K562 (cell line): ENCODE results near the gene THEM4. TPM values are rescaled to one million over a fixed set of nuclear protein-coding genes. Genes with fewer than 3 reads are reported as not detected.
"Not testable (repeated sequence)": the region's sequence is repeated elsewhere in the genome, so short reads cannot be mapped to it uniquely, and the experiment has no call there.

Experiments used
- ATAC-seq: fragments of 200-7000 bp; cut with Tn5 transposase; 3 replicates; pipeline ENCODE4 v1.9.1; 2020; ENCODE audit warnings: moderate library complexity
- BruUV-seq: library from RNA; stranded (reverse); fragments of 400-500 nt; replicated peaks from 2 replicates; lab custom pipeline; 2021; lab: Mats Ljungman, UMichigan
- CTCF ChIA-PET: fragments of 300-600 bp; formaldehyde crosslinking; extraction: SDS; loops from one replicate; lab custom pipeline; 2021; ENCODE audit warnings: low intra/inter-chr PET ratio; lab: Yijun Ruan, JAX
- POLR2A ChIA-PET: fragments of 300-600, 350-650 bp; sonication (Branson Sonifier 250); formaldehyde crosslinking; extraction: SDS; loops from one replicate; lab custom pipeline; 2021; ENCODE audit warnings: antibody characterized with exemption, inconsistent platforms; lab: Yijun Ruan, JAX
- DNase-seq, 4 experiments: peaks; one replicate each; pipeline versions ENCODE4 v3.0.0 to v3.0.0-alpha.2; 2011 to 2018; ENCODE audit warnings: low spot score in 3 of 4, mixed read lengths in 3 of 4; ENCODE audit errors: extremely low read depth in 1 of 4
- FAIRE-seq: peaks from 2 replicates; lab custom pipeline; 2011; peaks lifted over from hg19 to GRCh38; lab: Jason Lieb, UNC
- H2AFZ ChIP-seq: 2 replicates; pipeline ENCODE4 v1.6.0; 2011; ENCODE audit warnings: low read depth, low read length, control low read depth, inconsistent platforms
- H3K27ac ChIP-seq: fragments of 200-600 bp; 3 replicates; pipeline ENCODE4 v1.8.0; 2011; ENCODE audit warnings: low read depth, mild to moderate bottlenecking, control low read depth, inconsistent platforms, low read length, moderate library complexity, mixed read lengths; ENCODE audit errors: extremely low read depth
- H3K27me3 ChIP-seq, 2 experiments: fragments of 300-600 bp in 1 of 2; 2 replicates in 1 of 2; 3 replicates in 1 of 2; pipeline versions ENCODE4 v1.6.0 to v1.8.0; 2011; ENCODE audit warnings: inconsistent platforms in 2 of 2, low read length in 2 of 2, mild to moderate bottlenecking in 1 of 2, mixed read lengths in 1 of 2, moderate library complexity in 1 of 2; ENCODE audit not compliant: control insufficient read depth in 2 of 2, insufficient read depth in 2 of 2
- H3K36me3 ChIP-seq: fragments of 300-600 bp; 3 replicates; pipeline ENCODE4 v1.8.0; 2011; ENCODE audit warnings: mild to moderate bottlenecking, low read length, inconsistent platforms; ENCODE audit not compliant: control insufficient read depth, insufficient read depth
- H3K4me1 ChIP-seq, 2 experiments: fragments of 200-600 bp in 1 of 2; replicated peaks in 1 of 2; 2 replicates in 1 of 2; 3 replicates in 1 of 2; pipeline versions ENCODE4 v1.5.1 to v1.8.0; 2011; ENCODE audit warnings: inconsistent platforms in 2 of 2, low read length in 2 of 2, mild to moderate bottlenecking in 1 of 2, mixed read lengths in 1 of 2, moderate library complexity in 1 of 2; ENCODE audit not compliant: control insufficient read depth in 2 of 2, insufficient read depth in 2 of 2
- H3K4me2 ChIP-seq: 2 replicates; pipeline ENCODE4 v1.6.1; 2011; ENCODE audit warnings: low read length, control low read depth, inconsistent platforms, mixed read lengths; ENCODE audit not compliant: insufficient read depth
- H3K4me3 ChIP-seq: fragments of 200-600 bp; sonication (generic), shearing (Covaris generic); 2 replicates; pipeline ENCODE4 v1.5.1; 2016; ENCODE audit warnings: control low read depth, inconsistent platforms
- H3K79me2 ChIP-seq: fragments of 200-600 bp; 3 replicates; pipeline ENCODE4 v1.8.0; 2011; ENCODE audit warnings: low read length, inconsistent platforms; ENCODE audit not compliant: control insufficient read depth, insufficient read depth
- H3K9ac ChIP-seq, 2 experiments: 2 replicates each; pipeline versions ENCODE4 v1.6.0 to v1.6.1; 2011; ENCODE audit warnings: low read depth in 2 of 2, low read length in 2 of 2, control low read depth in 1 of 2, inconsistent platforms in 1 of 2, mild to moderate bottlenecking in 1 of 2, mixed read lengths in 1 of 2; ENCODE audit not compliant: insufficient read depth in 1 of 2
- H3K9me1 ChIP-seq: one replicate; pipeline ENCODE4 v1.6.0; 2011; ENCODE audit warnings: inconsistent platforms, mild to moderate bottlenecking, low read length, moderate library complexity; ENCODE audit not compliant: control insufficient read depth, insufficient read depth
- H3K9me3 ChIP-seq: replicated peaks from 2 replicates; pipeline ENCODE4 v1.5.1; 2011; ENCODE audit warnings: low read depth, low read length, inconsistent platforms; ENCODE audit not compliant: control insufficient read depth, insufficient read depth
- H4K20me1 ChIP-seq: replicated peaks from 2 replicates; pipeline ENCODE4 v1.6.1; 2011; ENCODE audit warnings: low read length, inconsistent platforms, mixed read lengths; ENCODE audit not compliant: control insufficient read depth, insufficient read depth
- ARID1B ChIP-seq: fragments of 450-650 bp; IDR thresholded peaks from 2 replicates; pipeline ENCODE4 v1.6.1; 2016; ENCODE audit warnings: antibody characterized with exemption, mild to moderate bottlenecking, inconsistent platforms
- CBFA2T3 ChIP-seq: fragments of 450-650 bp; IDR thresholded peaks from 2 replicates; pipeline ENCODE4 v1.6.1; 2017
- ESRRA ChIP-seq: fragments of 450-650 bp; IDR thresholded peaks from 2 replicates; pipeline ENCODE4 v1.6.1; 2014; ENCODE audit warnings: low read depth, mild to moderate bottlenecking, moderate library complexity, borderline replicate concordance
- MTA3 ChIP-seq: fragments of 450-650 bp; formaldehyde crosslinking; IDR thresholded peaks from 2 replicates; pipeline ENCODE4 v1.6.1; 2017; ENCODE audit warnings: mild to moderate bottlenecking, borderline replicate concordance
- MYC ChIP-seq, 2 experiments: fragments of 250-450 bp in 1 of 2; sonication (Bioruptor Pico) in 1 of 2; IDR thresholded peaks; 2 replicates each; pipeline versions ENCODE4 v1.5.1 to v1.6.1; 2012 to 2021; ENCODE audit warnings: low read depth in 2 of 2, borderline replicate concordance in 1 of 2, improper control_type of control experiment in 1 of 2, low read length in 1 of 2, mild to moderate bottlenecking in 1 of 2, moderate library complexity in 1 of 2
- POLR2H ChIP-seq: IDR thresholded peaks from 2 replicates; pipeline ENCODE4 v1.6.1; 2016; ENCODE audit warnings: missing genetic modification characterization, low read depth, mild to moderate bottlenecking, control low read depth, missing compliant biosample characterization, moderate library complexity
- RNF2 ChIP-seq: sonication (generic); IDR thresholded peaks from 2 replicates; pipeline ENCODE4 v1.6.1; 2016
- YY1 ChIP-seq, 3 experiments: IDR thresholded peaks; 2 replicates each; pipeline ENCODE4 v1.6.1; 2011; ENCODE audit warnings: low read length in 2 of 3, mild to moderate bottlenecking in 2 of 3, moderate library complexity in 2 of 3, borderline replicate concordance in 1 of 3, control low read depth in 1 of 3, low read depth in 1 of 3; ENCODE audit not compliant: insufficient read depth in 3 of 3, insufficient replicate concordance in 2 of 3, control insufficient read depth in 1 of 3, insufficient read length in 1 of 3; ENCODE audit errors: extremely low read depth in 1 of 3
- ZFX ChIP-seq: sonication (generic); formaldehyde crosslinking; IDR thresholded peaks from 2 replicates; pipeline ENCODE4 v1.8.0; 2022; ENCODE audit warnings: mild to moderate bottlenecking, missing genetic modification reagents, moderate library complexity
- WGBS: fragments of 100-300 bp; shearing (Covaris generic); methylation state at CpG from one replicate; pipeline ENCODE4 v1.1.6; 2016; ENCODE audit warnings: low coverage, mixed read lengths; ENCODE audit not compliant: insufficient coverage; ENCODE audit errors: missing lambda C conversion rate; 5-methylcytosine and 5-hydroxymethylcytosine counted together
- in situ Hi-C: fragments of 300-500 bp; cut with MboI; formaldehyde crosslinking; loops from 4 replicates; pipeline ENCODE4 v1.15.0; 2018; ENCODE audit warnings: inconsistent platforms, mixed read lengths
- intact Hi-C: fragments of 100-400 bp; cut with micrococcal nuclease; formaldehyde crosslinking; loops from 2 replicates; pipeline ENCODE4 v1.14.2; 2022
- polyA plus RNA-seq, 8 experiments: library from polyadenylated mRNA; depleted of rRNA in 4 of 8; stranded (reverse) in 5 of 8; unstranded in 3 of 8; fragments of >200 nt; fragmentation: Nextera tagmentation in 2 of 8; fragmentation: Illumina TruSeq in 1 of 8; extraction: Ambion mirVana in 2 of 8; extraction: Trizol in 1 of 8; gene quantifications; 2 replicates each; pipeline versions ENCODE4 v1.2.1 to v1.2.3, GENCODE V29; 2011 to 2014; ENCODE audit warnings: inconsistent platforms in 1 of 8, missing spikeins in 1 of 8
- total RNA-seq, 7 experiments: library from RNA; depleted of rRNA in 6 of 7; stranded (reverse); fragments of >200 nt in 6 of 7; fragmentation: Illumina TruSeq in 2 of 7; extraction: Trizol in 2 of 7; gene quantifications; 2 replicates each; pipeline versions ENCODE4 v1.2.1 to v1.2.3, GENCODE V29; 2011 to 2021; ENCODE audit warnings: low replicate concordance in 1 of 7
- TF ChIP-seq, protein P1 (sequence below): fragments of 450-650 bp; IDR thresholded peaks from 2 replicates; pipeline ENCODE4 v1.6.1; 2016; ENCODE audit warnings: low read depth, mild to moderate bottlenecking, moderate library complexity
- TF ChIP-seq, protein P2 (sequence below): fragments of 200-800 bp; sonication (Bioruptor generic); IDR thresholded peaks from 2 replicates; pipeline ENCODE4 v1.6.1; 2017; ENCODE audit warnings: missing genetic modification characterization, missing compliant biosample characterization
- TF ChIP-seq, protein P3 (sequence below), 2 experiments: fragments of 450-650 bp in 1 of 2; IDR thresholded peaks; 2 replicates each; pipeline ENCODE4 v1.6.1; 2011 to 2017; ENCODE audit warnings: low read depth in 2 of 2, antibody characterized with exemption in 1 of 2, borderline replicate concordance in 1 of 2, low read length in 1 of 2, mild to moderate bottlenecking in 1 of 2, mixed read lengths in 1 of 2; ENCODE audit not compliant: control insufficient read depth in 1 of 2

THEM4 gene
- total and polyA plus RNA-seq, 9 of the 15 experiments (the other 6 are each of a cell fraction or from before 2014, with no cell fraction given), result 8.6 to 71.9 (median 35.3) TPM

DNA sequence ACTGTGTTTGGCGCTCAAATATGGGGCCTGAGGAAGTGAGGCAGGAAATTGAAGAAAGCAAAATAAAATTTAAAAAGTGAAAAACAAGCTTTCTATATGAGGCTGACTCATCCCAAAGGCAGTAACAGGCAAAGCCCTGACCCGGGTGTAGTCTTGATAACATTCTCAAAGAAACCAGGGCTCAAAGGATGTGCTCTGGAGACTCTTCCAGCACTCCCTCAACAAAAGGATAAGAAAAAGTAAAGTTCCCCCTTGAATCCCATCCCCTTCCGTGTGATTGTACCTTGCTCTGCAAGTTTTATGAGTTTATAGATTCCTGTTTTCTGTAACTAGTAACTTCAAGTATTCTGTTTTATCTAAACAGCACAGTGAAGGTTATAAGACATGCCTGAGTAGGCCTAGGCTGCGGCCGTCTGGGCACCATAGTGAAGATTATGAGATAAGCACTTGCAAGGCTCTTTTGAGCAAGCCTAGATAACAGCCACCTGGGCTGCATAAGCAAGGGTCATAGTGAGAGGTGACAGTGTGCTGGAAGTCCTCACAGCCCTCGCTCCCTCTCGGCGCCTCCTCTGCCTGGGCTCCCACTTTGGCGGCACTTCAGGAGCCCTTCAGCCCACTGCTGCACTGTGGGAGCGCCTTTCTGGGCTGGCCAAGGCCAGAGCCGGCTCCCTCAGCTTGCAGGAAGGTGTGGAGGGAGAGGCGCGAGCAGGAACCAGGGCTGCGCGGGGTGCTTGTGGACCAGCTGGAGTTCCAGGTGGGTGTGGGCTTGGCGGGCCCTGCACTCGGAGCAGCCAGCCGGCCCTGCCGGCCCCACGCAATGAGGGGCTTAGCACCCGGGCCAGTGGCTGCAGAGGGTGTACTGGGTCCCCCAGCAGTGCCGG is 3.6 kb downstream of the THEM4 start:
- ATAC-seq (peak; percentile 63), DNase-seq (peak in 2 of 4 experiments; percentile 58 to 92)
- POLR2A ChIA-PET, result interaction anchor here (0.7 to 1.6 kb wide), 2 partner anchors 18 kb away, joined by 3 to 4 read pairs; no protein-coding TSS in a partner anchor
- Histone ChIP-seq H3K4me2 (peak overlapping the region; percentile 61), H3K36me3 (peaks cover 30% of the 10 kb centered on the region), H3K9me3 (peaks cover 15% of the 10 kb centered on the region), H3K9ac (peak overlapping the region; percentile 64 to 75), H3K4me1 (peaks cover 16 to 32% of the 10 kb centered on the region in 2 experiments), H3K79me2 (peaks cover 65% of the 10 kb centered on the region), H2AFZ (peak overlapping the region; percentile 51), H3K27ac (peak overlapping the region; percentile 92), H3K4me3 (peak overlapping the region; percentile 5; the same call in 1 of the 2 replicates)
- CTCF ChIA-PET; H3K9me1 ChIP-seq; in situ Hi-C loops; H4K20me1 ChIP-seq; FAIRE-seq; H3K27me3 ChIP-seq; BruUV-seq; intact Hi-C loops; TF ChIP-seq MYC (CRISPR knock-in tag; IDR thresholded peaks at IDR 0.05; ENCODE audit: borderline replicate concordance, low read depth): not testable (repeated sequence)
- WGBS, result 5% methylated on average over 16 of the region's 22 CpGs
- TF ChIP-seq MYC (IDR thresholded peaks at IDR 0.05; ENCODE audit: low read depth, low read length) (peak; percentile 50; the same call in 1 of the 2 replicates), CBFA2T3 (peak; percentile 94), MTA3 (peak; percentile 68; the same call in 1 of the 2 replicates), ZFX (peak; percentile 84), ESRRA (peak; percentile 56; the same call in 1 of the 2 replicates), POLR2H (peak; percentile 41; the same call in 1 of the 2 replicates), RNF2 (peak; percentile 65), ARID1B (peak; percentile 89), YY1 (IDR thresholded peaks at IDR 0.05; ENCODE audit: borderline replicate concordance in 1 of 3, control insufficient read depth in 1 of 3, extremely low read depth in 1 of 3, insufficient read depth in 3 of 3, insufficient read length in 1 of 3, insufficient replicate concordance in 2 of 3, low read depth in 1 of 3, low read length in 2 of 3) (peak in 1 of 3 experiments; percentile 15)
- TF ChIP-seq, protein P1, sequence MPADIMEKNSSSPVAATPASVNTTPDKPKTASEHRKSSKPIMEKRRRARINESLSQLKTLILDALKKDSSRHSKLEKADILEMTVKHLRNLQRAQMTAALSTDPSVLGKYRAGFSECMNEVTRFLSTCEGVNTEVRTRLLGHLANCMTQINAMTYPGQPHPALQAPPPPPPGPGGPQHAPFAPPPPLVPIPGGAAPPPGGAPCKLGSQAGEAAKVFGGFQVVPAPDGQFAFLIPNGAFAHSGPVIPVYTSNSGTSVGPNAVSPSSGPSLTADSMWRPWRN, result peak; percentile 48; the same call in 1 of the 2 replicates
- TF ChIP-seq, protein P2, sequence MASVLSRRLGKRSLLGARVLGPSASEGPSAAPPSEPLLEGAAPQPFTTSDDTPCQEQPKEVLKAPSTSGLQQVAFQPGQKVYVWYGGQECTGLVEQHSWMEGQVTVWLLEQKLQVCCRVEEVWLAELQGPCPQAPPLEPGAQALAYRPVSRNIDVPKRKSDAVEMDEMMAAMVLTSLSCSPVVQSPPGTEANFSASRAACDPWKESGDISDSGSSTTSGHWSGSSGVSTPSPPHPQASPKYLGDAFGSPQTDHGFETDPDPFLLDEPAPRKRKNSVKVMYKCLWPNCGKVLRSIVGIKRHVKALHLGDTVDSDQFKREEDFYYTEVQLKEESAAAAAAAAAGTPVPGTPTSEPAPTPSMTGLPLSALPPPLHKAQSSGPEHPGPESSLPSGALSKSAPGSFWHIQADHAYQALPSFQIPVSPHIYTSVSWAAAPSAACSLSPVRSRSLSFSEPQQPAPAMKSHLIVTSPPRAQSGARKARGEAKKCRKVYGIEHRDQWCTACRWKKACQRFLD (CRISPR knock-in tag), result peak; percentile 76; the same call in 1 of the 2 replicates
- TF ChIP-seq, protein P3, sequence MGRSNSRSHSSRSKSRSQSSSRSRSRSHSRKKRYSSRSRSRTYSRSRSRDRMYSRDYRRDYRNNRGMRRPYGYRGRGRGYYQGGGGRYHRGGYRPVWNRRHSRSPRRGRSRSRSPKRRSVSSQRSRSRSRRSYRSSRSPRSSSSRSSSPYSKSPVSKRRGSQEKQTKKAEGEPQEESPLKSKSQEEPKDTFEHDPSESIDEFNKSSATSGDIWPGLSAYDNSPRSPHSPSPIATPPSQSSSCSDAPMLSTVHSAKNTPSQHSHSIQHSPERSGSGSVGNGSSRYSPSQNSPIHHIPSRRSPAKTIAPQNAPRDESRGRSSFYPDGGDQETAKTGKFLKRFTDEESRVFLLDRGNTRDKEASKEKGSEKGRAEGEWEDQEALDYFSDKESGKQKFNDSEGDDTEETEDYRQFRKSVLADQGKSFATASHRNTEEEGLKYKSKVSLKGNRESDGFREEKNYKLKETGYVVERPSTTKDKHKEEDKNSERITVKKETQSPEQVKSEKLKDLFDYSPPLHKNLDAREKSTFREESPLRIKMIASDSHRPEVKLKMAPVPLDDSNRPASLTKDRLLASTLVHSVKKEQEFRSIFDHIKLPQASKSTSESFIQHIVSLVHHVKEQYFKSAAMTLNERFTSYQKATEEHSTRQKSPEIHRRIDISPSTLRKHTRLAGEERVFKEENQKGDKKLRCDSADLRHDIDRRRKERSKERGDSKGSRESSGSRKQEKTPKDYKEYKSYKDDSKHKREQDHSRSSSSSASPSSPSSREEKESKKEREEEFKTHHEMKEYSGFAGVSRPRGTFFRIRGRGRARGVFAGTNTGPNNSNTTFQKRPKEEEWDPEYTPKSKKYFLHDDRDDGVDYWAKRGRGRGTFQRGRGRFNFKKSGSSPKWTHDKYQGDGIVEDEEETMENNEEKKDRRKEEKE (IDR thresholded peaks at IDR 0.05; ENCODE audit: borderline replicate concordance in 1 of 2, control insufficient read depth in 1 of 2, low read depth in 2 of 2, low read length in 1 of 2), result 0 out of 4 replicates have a peak, but pooled peaks of 1 of the 2 experiments have one; percentile 21
